ENCODE results near the gene VRTN. TPM values are rescaled to one million over a fixed set of nuclear protein-coding genes. Genes with fewer than 3 reads are reported as not detected.

VRTN gene
- total and polyA plus RNA-seq, 9 donors: 0.19 to 0.23 TPM; not detected in 7

GRCh38 chr14:74392616-74393570 lies 44.6 kb downstream of the VRTN start:
- no peaks in the 10 kb centered on the region for H3K27me3 ChIP-seq
- H3K9me3 ChIP-seq: no peaks in the 10 kb centered on the region
- no peaks in the 10 kb centered on the region for H3K36me3 ChIP-seq
- no peaks in the 10 kb centered on the region for H3K4me1 ChIP-seq (ENCODE audit: insufficient read depth)
- TF ChIP-seq POLR2A (IDR thresholded peaks at IDR 0.05) (no peak), CTCF (IDR thresholded peaks at IDR 0.05) (no peak), EP300 (IDR thresholded peaks at IDR 0.05) (no peak)
- no peak overlapping the region for H3K27ac ChIP-seq
- intact Hi-C loops (cut with DNase I): no loop called here
- 85 to 87% (median 86%) methylated on average over 16 of the region's 16 CpGs for WGBS, 3 donors
- DNase-seq: no peak
- no peak overlapping the region for H3K4me3 ChIP-seq

- H3K4me3 ChIP-seq: no peak overlapping the region
- 20 to 29% (median 23%) methylated on average over 2 of the region's 2 CpGs for WGBS, 3 donors
- intact Hi-C loops (cut with DNase I): no loop called here
These were observed 46.3 kb downstream of the VRTN start for GRCh38 chr14:74394549-74394948.

GRCh38 chr14:74395094-74395493 lies 46.8 kb downstream of the VRTN start:
- Histone ChIP-seq H3K9me3 (no peaks in the 10 kb centered on the region), H3K36me3 (no peaks in the 10 kb centered on the region), H3K4me3 (no peak overlapping the region), H3K4me1 (ENCODE audit: insufficient read depth) (no peaks in the 10 kb centered on the region), H3K27me3 (no peaks in the 10 kb centered on the region), H3K27ac (no peak overlapping the region)
- WGBS, 3 donors: 35 to 47% (median 39%) methylated on average over 4 of the region's 4 CpGs
- no peak for DNase-seq
- intact Hi-C loops (cut with DNase I): no loop called here
- TF ChIP-seq EP300 (IDR thresholded peaks at IDR 0.05) (no peak), CTCF (IDR thresholded peaks at IDR 0.05) (no peak), POLR2A (IDR thresholded peaks at IDR 0.05) (no peak)

More at GRCh38 chr14:74394549-74394948, 46.3 kb downstream of the VRTN start:
- H3K27me3 ChIP-seq: no peaks in the 10 kb centered on the region
- no peaks in the 10 kb centered on the region for H3K4me1 ChIP-seq (ENCODE audit: insufficient read depth)
- no peak for TF ChIP-seq EP300 (IDR thresholded peaks at IDR 0.05)
- TF ChIP-seq CTCF (IDR thresholded peaks at IDR 0.05): no peak
- TF ChIP-seq POLR2A (IDR thresholded peaks at IDR 0.05): no peak
- no peak overlapping the region for H3K27ac ChIP-seq
- no peak for DNase-seq
- H3K9me3 ChIP-seq: no peaks in the 10 kb centered on the region
- no peaks in the 10 kb centered on the region for H3K36me3 ChIP-seq

- WGBS, 3 donors: 35 to 44% (median 40%) methylated on average over 13 of the region's 13 CpGs
- no peak for DNase-seq
- H3K27ac ChIP-seq: no peak overlapping the region
- H3K4me1 ChIP-seq (ENCODE audit: insufficient read depth): peaks cover 2% of the 10 kb centered on the region
- no peak overlapping the region for H3K4me3 ChIP-seq
- no peaks in the 10 kb centered on the region for H3K27me3 ChIP-seq
- intact Hi-C loops (cut with DNase I): no loop called here
- H3K9me3 ChIP-seq: no peaks in the 10 kb centered on the region
- no peaks in the 10 kb centered on the region for H3K36me3 ChIP-seq
- TF ChIP-seq POLR2A (IDR thresholded peaks at IDR 0.05): no peak
- TF ChIP-seq EP300 (IDR thresholded peaks at IDR 0.05): no peak
- TF ChIP-seq CTCF (IDR thresholded peaks at IDR 0.05): no peak
These were observed 51.9 kb downstream of the VRTN start for GRCh38 chr14:74400031-74400685.

Data from ovary (tissue), 9 donors.